Testis (tissue), 2 donors: Measurements from ENCODE around the gene ELF1.

Source experiments
- CTCF ChIP-seq, 3 experiments: fragments of 450-650 bp in 2 of 3; fragments of 200-600 bp in 1 of 3; sonication (generic) in 1 of 3; IDR thresholded peaks; one replicate each; pipeline ENCODE4 v1.5.1; 2016 to 2019; ENCODE audit warnings: antibody characterized with exemption in 3 of 3, mild to moderate bottlenecking in 2 of 3, moderate library complexity in 1 of 3
- POLR2A ChIP-seq: fragments of 450-650 bp; IDR thresholded peaks from one replicate; pipeline ENCODE4 v1.6.1; 2017; ENCODE audit warnings: antibody characterized with exemption, mild to moderate bottlenecking, moderate library complexity

GRCh38 chr13:41059456-41060081, 40.5 kb upstream of the ELF1 start:
- TF ChIP-seq CTCF (IDR thresholded peaks at IDR 0.05) (no peak), POLR2A (no peak)
